HG03442 (cell line): Measurements from ENCODE around the gene ATP6V0A4.
"Not testable (repeated sequence)": the region's sequence is repeated elsewhere in the genome, so short reads cannot be mapped to it uniquely, and the experiment has no call there.

Experiments
- ATAC-seq: cut with Tn5 transposase; IDR thresholded peaks from one replicate; pipeline ENCODE4 v1.9.1; 2021; ENCODE audit warnings: mild to moderate bottlenecking, moderate library complexity; ENCODE audit not compliant: unreplicated experiment

The ATP6V0A4 gene

GRCh38 chr7:138797715-138798320, at the start of gene ATP6V0A4, which contains the start of gene TMEM213:
Gene ATP6V0A4, minus strand, starts transcription at chr7:138798196. Its CDS starts 26,949 bp downstream, at chr7:138771247.
Gene TMEM213, plus strand, starts transcription at chr7:138797994. Its CDS starts 111 bp downstream, at chr7:138798105.
- ATAC-seq = no peak

- no peak for ATAC-seq
These were observed 47.7 kb upstream of the ATP6V0A4 start for GRCh38 chr7:138845711-138846110.

- ATAC-seq = no peak
These were observed 45.9 kb upstream of the ATP6V0A4 start for GRCh38 chr7:138843632-138844580.

- no peak for ATAC-seq
These were observed 44.1 kb upstream of the ATP6V0A4 start for GRCh38 chr7:138842111-138842510.

GRCh38 chr7:138838166-138838565, 40.2 kb upstream of the ATP6V0A4 start:
- ATAC-seq = no peak

- no peak for ATAC-seq
These were observed 39.6 kb upstream of the ATP6V0A4 start for GRCh38 chr7:138837627-138838026.

GRCh38 chr7:138835087-138835486, 37.1 kb upstream of the ATP6V0A4 start:
- no peak for ATAC-seq

- no peak for ATAC-seq
These were observed 36.6 kb upstream of the ATP6V0A4 start for GRCh38 chr7:138834583-138834982.

- no peak for ATAC-seq
These were observed 35.6 kb upstream of the ATP6V0A4 start for GRCh38 chr7:138833596-138833995.

- ATAC-seq = no peak
These were observed 35.0 kb upstream of the ATP6V0A4 start for GRCh38 chr7:138832966-138833365.

- no peak for ATAC-seq
These were observed 31.3 kb upstream of the ATP6V0A4 start for GRCh38 chr7:138829335-138829734.

GRCh38 chr7:138828302-138828701, 30.3 kb upstream of the ATP6V0A4 start:
- ATAC-seq = no peak

- no peak for ATAC-seq
These were observed 27.2 kb upstream of the ATP6V0A4 start for GRCh38 chr7:138825049-138825721.

GRCh38 chr7:138822867-138823535, 25.0 kb upstream of the ATP6V0A4 start:
- ATAC-seq = no peak

GRCh38 chr7:138821912-138822311, 23.9 kb upstream of the ATP6V0A4 start:
- ATAC-seq = no peak

GRCh38 chr7:138819625-138820024, 21.6 kb upstream of the ATP6V0A4 start:
- no peak for ATAC-seq

- no peak for ATAC-seq
These were observed 18.7 kb upstream of the ATP6V0A4 start for GRCh38 chr7:138816650-138817049.

- no peak for ATAC-seq
These were observed 16.9 kb upstream of the ATP6V0A4 start for GRCh38 chr7:138814816-138815332.

GRCh38 chr7:138813945-138814344, 15.9 kb upstream of the ATP6V0A4 start:
- no peak for ATAC-seq

GRCh38 chr7:138811327-138811726, 13.3 kb upstream of the ATP6V0A4 start:
- ATAC-seq = not testable (repeated sequence)

GRCh38 chr7:138809346-138809745, 11.3 kb upstream of the ATP6V0A4 start:
- ATAC-seq = no peak
